Skeletal muscle cell (primary cell): ENCODE data around the gene RPUSD1.

ENCODE experiments used
- DNase-seq: peaks from one replicate; pipeline ENCODE4 v3.0.0-alpha.2; 2010; ENCODE audit warnings: low read depth
- H3K4me3 ChIP-seq: 2 replicates; pipeline ENCODE4 v1.5.1; 2011; ENCODE audit warnings: low read depth, mild to moderate bottlenecking, control low read depth, low read length, moderate library complexity

The RPUSD1 gene

DNA sequence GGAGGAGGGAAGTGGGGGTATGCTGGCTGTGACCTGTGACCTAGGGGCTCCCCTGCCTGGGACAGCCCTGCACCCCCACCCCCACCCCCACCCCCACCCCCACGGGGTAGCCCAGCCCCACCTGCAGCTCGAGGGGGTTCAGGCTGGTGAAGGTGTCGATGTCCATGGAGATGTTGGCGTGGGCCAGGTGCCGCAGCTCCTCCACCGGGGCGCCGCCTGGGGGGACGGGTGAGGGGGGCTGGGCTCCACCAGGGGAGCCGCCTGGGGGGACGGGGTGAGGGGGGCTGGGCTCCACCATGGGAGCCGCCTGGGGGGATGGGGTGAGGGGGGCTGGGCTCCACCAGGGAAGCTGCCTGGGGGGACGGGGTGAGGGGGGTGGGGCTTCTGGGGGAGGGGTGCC is 17.8 kb downstream of the RPUSD1 start:
- no peak overlapping the region for H3K4me3 ChIP-seq
- no peak for DNase-seq

DNA sequence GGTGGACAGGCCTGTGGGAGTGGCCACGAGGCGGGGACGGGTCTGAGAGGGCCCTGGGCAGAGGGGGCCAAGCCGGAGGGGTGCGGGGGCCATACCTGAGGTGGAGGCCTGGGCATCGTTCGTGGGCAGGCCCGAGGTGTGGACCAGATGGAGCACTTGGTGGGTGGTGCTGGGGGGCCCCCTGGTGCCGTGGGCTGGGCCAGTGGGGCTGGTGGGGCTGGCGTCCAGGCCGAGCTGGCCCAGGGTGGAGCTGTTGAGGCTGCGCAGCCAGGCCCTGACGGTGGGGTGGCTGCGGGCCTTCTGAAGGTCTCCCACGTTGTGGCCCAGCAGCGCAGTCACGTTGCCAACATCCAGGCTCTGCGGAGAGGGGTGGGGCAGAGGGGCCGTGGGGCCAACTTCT is 18.2 kb downstream of the RPUSD1 start:
- no peak overlapping the region for H3K4me3 ChIP-seq
- no peak for DNase-seq

DNA sequence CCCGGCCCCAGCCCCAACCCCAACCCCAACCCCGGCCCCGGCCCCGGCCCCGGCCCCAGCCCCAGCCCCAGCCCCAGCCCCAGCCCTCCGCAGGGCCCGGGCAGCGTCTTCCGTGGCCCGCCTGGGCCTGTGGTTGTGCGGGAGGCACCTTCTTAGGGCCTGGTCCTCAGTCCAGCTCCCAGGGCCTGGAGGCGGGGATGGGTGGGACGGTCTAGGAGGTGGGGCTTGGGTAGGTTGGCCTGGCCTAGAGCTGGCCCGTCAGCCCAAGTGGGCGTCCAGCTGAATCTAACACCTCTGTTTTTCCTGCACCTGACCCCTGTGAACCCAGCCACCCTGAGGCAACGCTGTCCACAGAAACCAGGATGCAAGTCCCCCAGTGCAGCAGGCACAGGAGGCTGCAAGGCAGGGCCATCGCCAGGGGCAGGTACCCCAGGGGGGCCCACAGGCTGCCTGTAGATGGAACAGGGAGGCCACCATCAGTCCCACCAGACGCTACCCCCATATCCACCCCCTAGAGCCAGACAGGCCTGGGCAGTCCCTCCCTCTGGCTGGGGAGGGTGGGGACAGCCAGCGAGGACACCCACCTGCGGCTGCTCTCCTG is 18.9 kb downstream of the RPUSD1 start:
- no peak for DNase-seq
- no peak overlapping the region for H3K4me3 ChIP-seq

DNA sequence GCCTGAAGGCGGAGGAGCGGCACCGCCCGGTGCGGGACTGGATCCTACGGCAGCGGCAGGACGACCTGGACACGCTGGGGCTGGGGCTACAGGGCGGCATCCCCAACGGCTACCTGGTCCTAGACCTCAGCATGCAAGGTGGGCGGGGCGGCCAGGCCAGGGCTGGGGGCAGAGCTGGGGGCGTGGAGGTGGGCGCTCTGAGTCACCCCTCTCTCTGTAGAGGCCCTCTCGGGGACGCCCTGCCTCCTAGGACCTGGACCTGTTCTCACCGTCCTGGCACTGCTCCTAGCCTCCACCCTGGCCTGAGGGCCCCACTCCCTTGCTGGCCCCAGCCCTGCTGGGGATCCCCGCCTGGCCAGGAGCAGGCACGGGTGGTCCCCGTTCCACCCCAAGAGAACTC is 19.8 kb downstream of the RPUSD1 start:
- DNase-seq = no peak
- no peak overlapping the region for H3K4me3 ChIP-seq

DNA sequence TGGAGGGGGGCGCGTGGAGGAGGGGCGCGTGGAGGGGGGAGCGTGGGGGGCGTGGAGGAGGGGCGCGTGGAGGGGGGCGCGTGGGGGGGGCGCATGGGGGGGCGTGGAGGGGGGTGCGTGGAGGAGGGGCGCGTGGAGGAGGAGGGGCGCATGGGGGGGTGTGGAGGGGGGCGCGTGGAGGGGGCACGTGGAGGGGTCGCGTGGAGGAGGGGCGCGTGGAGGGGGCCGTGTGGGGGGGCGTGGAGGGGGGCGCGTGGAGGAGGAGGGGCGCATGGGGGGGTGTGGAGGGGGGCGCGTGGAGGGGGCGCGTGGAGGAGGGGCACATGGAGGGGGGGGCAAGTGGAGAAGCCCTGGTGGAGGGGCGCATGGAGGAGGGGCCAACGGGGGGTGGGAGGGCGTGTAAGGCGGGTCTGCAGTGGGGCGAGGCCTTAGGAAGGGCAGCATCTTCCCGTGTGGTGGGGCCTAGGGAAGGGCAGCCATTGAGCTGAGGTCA is 20.4 kb downstream of the RPUSD1 start:
- H3K4me3 ChIP-seq = no peak overlapping the region
- no peak for DNase-seq

DNA sequence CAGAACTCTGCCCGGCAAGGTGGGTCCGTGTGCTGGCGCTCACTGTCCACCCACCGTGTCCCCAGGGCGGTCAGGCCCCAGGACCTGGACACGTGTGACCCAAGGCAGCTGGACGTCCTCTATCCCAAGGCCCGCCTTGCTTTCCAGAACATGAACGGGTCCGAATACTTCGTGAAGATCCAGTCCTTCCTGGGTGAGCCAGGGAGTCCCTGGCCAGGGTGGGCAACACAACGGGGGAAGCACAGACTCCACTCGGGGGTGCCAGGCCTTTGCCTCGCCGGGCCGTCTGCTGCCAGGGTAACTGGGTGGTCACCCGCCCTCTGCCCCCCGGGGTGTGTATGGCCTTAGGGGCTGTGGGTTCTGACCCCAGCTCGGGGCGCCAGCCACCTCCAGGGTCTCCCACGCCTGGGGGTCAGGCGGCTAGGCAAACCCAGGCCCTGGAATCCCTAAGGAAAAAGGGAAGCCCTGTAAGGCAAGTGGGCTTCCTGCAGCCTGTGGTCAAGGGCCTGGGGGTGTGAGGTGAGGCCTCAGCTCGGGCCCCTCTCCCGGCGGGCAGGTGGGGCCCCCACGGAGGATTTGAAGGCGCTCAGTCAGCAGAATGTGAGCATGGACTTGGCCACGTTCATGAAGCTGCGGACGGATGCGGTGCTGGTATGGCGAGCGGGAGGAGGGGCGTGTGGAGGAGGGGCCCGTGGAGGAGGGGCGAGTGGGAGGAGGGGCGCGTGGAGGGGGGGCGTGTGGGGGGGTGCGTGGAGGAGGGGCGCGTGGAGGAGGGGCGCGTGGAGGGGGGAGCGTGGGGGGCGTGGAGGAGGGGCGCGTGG is 21.2 kb downstream of the RPUSD1 start:
- no peak overlapping the region for H3K4me3 ChIP-seq
- DNase-seq = no peak

DNA sequence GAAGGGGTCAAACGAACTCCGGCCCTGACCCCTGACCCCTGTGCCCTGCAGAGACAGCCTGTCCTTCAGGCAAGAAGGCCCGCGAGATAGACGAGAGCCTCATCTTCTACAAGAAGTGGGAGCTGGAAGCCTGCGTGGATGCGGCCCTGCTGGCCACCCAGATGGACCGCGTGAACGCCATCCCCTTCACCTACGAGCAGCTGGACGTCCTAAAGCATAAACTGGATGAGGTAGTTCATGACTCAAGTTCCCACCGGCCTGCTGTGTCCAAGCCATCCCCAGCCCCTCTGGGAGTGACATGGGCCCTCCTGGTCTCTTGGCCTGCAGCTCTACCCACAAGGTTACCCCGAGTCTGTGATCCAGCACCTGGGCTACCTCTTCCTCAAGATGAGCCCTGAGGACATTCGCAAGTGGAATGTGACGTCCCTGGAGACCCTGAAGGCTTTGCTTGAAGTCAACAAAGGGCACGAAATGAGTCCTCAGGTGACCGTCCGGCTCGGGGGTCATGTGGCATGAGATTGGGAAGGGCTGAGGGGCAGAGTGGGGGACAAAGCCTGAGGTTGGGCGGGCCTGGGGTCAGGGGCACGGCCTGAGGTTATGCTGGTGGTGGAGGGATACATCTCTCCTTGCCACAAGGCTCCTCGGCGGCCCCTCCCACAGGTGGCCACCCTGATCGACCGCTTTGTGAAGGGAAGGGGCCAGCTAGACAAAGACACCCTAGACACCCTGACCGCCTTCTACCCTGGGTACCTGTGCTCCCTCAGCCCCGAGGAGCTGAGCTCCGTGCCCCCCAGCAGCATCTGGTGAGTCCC is 22.0 kb downstream of the RPUSD1 start:
- no peak overlapping the region for H3K4me3 ChIP-seq

DNA sequence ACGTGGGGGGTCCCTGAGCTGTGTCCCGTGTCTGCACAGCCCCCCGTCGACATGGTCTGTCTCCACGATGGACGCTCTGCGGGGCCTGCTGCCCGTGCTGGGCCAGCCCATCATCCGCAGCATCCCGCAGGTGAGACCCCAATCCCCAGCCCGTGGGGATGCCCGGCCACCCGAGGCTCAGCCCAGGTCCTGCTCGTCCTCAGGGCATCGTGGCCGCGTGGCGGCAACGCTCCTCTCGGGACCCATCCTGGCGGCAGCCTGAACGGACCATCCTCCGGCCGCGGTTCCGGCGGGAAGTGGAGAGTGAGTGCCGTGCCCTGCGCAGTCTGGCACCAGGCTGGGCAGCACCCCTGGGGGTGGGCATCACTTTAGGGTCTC is 22.7 kb downstream of the RPUSD1 start:
- H3K4me3 ChIP-seq = no peak overlapping the region
- DNase-seq = no peak

More for the DNA sequence above, 22.0 kb downstream of the RPUSD1 start:
- no peak for DNase-seq

DNA sequence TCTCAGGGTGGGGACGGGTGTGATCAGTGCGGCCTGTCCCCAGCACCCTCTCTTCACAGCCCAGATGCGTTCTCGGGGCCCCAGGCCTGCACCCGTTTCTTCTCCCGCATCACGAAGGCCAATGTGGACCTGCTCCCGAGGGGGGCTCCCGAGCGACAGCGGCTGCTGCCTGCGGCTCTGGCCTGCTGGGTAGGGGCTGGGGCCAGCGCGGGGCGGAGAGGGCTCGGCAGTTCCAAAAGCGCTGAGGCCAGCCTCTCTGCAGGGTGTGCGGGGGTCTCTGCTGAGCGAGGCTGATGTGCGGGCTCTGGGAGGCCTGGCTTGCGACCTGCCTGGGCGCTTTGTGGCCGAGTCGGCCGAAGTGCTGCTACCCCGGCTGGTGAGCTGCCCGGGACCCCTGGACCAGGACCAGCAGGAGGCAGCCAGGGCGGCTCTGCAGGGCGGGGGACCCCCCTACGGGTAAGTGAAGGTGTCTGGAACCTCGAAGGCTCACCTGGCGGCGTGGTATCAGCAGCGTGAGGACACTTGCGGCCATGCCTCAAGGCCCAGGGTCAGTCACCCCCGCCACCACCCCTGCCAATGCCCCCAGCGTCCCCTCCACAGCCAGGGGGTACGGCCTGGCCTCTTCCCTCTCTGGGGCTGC is 23.2 kb downstream of the RPUSD1 start:
- no peak overlapping the region for H3K4me3 ChIP-seq
- DNase-seq = no peak

DNA sequence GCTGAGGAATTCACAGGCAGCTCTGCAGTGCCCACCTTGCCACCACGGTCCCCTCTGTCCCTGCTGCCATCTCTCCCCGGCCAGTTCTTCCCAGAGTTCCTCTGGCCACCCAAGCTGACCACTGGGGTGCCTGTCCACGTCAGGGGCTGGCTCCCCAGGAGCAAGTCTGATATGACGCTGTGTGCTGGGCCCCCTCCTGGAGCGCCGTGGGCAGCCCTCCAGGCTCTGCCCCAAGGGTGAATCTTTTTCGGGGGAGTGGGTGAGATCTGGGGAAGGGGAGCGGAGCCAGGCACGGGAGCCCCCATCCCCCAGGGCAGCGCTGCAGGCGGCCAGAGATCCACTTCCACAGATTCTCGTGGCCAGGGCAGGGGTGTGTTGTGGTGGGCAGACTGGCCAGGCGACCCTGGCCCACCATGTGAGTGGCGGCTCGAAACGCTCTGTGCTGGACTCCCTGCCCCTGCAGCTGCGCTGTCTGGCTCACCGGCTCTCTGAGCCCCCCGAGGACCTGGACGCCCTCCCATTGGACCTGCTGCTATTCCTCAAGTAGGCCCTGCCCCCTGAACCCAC is 23.9 kb downstream of the RPUSD1 start:
- no peak for DNase-seq
- no peak overlapping the region for H3K4me3 ChIP-seq

DNA sequence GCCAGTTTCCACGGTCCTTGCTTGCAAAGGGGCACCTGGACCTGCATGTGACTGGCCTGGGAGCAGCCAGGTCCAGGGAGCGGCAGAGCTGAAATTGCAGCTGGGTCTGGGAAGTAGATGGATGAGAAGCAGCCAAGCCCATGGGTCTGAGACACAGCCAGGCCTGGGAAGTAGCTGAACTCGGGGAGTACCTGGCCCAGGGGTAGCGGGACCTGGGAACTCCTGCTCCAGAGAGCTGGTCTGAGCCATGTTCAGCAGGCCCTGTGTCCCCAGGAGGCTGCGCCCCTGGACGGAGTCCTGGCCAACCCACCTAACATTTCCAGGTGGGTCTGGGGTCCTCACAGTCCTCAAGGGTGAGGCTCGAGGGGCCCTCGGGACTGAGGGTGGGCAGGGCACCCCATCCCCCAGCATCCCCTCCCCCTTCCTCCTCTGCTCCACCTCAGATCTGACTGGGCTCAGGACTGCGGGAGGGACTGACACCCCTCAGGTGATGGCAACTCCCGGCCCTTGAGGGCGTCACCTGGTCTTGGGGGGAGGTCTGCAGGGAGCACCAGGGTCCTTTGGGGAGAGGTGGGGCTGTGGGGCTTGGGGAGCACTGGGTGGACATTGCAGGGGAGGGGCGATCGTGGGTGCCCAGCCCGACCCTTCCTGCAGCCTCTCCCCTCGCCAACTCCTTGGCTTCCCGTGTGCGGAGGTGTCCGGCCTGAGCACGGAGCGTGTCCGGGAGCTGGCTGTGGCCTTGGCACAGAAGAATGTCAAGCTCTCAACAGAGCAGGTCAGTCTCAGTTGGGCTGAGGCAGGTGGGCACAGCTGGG is 24.6 kb downstream of the RPUSD1 start:
- DNase-seq = no peak
- no peak overlapping the region for H3K4me3 ChIP-seq

DNA sequence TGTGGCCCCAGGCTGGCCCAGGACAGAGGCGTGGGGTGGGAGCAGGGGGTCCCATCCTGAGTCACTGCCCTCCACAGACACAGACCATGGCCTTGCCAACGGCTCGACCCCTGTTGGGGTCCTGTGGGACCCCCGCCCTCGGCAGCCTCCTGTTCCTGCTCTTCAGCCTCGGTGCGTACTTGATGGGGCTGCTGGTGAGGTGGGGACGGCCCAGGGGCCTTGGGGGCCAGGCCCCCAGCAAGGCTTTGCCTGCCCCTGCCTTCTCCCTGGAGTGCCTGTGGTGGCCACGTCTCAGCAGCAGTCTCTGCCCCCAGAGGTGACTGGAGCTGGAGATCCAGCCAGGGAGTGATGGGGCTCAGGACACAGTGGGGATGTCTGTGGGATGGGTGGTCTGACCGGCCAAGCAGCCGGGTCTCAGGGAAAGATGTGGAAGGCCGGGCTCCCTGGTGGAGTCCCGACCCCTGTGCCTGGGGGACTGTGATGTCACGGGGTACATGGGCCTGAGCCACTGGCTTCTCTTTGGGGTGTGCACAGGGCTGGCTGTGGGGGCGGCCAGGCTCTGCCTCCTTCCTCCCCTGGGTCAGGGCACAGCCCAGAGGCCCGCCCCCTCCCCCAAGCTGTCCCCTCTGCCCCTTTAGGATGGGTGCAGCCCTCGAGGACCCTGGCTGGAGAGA is 25.4 kb downstream of the RPUSD1 start:
- DNase-seq = no peak
- H3K4me3 ChIP-seq = no peak overlapping the region

DNA sequence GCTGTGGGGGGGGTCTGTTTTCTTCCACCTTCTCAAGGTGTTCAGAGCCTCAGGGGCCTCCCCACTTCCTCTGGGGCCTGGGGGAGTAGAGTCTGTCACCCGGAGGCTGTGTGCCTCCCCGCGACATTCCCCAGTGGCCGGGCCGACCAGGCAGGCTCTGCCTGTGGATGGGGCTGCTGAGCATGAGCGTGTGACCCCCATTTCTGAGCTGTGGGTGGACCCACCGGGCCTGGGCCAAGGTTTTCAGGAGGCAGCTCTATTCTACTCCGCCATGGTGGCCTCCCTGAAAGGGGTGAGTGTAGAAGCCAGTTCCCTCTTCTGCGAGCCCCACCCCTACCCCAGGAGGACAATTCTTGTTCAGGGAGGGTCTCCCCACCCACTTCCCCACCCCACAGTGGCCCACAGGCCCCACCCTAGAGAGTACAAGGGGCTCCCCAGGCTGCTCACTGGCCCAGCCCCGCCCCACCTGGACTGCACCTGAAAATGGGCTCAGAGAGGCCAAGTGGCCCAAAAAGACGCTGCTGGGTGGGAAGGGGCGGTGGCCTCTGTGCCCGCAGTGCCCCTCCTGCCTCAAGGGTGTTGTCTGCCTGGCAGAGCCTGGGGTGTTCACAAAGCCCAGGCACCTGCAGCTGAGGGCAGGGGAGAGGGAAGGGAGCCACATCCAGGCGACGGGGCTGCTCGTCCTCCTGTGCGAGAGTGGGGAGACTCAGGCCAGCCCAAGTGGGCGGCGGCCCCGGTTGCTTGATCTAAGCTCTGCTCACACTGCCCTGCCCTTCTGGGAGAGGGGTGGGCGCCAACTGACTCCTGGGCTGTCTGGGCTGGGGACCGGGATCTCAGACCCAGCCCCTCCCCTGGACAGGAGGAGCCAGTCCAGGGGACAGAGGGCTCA is 26.3 kb downstream of the RPUSD1 start:
- H3K4me3 ChIP-seq = no peak overlapping the region
- no peak for DNase-seq

DNA sequence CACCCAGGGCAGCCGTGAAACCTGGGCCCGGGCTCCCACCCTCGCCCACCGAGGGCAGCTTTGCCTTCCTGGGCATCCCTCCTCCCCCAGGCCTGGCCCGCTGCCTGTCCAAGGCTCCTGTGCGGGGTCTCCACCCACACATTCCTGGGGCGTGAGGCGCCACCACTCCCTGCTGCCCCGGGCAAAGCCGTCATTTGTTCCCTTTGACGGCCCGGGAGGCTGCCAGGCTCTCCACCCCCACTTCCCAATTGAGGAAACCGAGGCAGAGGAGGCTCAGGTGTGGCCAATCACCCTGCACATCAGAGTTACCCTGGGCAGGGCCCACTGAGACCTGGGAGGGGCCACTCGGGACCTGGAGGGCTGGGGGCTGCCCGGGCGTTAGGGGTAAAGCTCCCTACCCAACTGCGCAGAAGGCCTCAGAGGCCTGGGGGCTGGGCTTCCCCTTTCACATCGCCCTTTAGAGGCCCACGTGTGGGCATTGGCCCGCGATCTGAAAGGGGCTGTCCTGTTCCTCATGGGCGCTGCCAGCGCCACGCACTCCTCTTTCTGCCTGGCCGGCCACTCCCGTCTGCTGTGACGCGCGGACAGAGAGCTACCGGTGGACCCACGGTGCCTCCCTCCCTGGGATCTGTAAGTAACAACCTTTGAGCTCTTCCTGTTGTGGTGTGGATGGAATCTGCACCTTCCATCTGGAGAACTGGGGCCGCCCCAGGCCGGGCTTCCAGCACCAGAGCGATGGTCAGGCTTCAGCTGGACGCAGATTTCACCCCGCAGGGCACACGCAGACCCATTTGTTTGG is 27.4 kb downstream of the RPUSD1 start, which contains the start of gene MSLN:
TSS of gene MSLN (plus strand) at position 190 of the 799 bp plus-strand sequence. CDS start 1,947 bp downstream, outside the sequence.
- no peak for DNase-seq

DNA sequence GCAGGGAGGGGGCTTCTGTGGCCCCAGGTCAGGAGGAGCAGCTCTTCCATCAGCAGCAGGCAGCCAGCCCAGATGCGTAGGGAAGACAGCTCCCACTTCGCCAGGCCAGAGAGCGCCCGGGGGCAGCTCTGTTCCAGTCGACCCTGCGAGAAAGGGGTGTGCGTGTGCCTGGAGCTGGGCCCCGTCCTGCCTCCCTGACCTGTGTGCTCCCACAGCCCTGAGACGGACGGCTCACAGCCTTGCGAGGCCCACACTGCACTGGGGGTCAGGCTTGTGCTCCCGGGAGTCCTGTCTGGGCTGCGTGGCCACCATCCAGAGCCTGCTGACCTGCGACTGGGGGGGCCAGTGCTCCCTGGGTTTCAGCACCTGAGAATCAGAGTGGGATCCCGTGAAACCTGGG is 28.1 kb downstream of the RPUSD1 start:
- DNase-seq = no peak
- H3K4me3 ChIP-seq = no peak overlapping the region

More for the DNA sequence above, 27.4 kb downstream of the RPUSD1 start, which contains the start of gene MSLN:
- no peak within 1 kb of the TSS for H3K4me3 ChIP-seq
